Measurements from ENCODE around the gene COL7A1. TPM values are rescaled to one million over a fixed set of nuclear protein-coding genes. Genes with fewer than 3 reads are reported as not detected.

Gene COL7A1
- total and polyA plus RNA-seq, 8 donors: 7.2 to 13.2 (median 9.4) TPM

GRCh38 chr3:48625600-48625999 lies 30.5 kb upstream of the COL7A1 start:
- Histone ChIP-seq H3K36me3 (peaks cover 0 to 62% of the 10 kb centered on the region in 2 donors), H3K4me3 (no peak overlapping the region), H3K4me1 (peaks cover 0 to 7% of the 10 kb centered on the region in 2 donors), H3K27ac (no peak overlapping the region), H3K27me3 (no peaks in the 10 kb centered on the region), H3K9me3 (no peaks in the 10 kb centered on the region)
- intact Hi-C loops (cut with DNase I): no loop called here
- no peak for TF ChIP-seq CTCF (IDR thresholded peaks at IDR 0.05)
- ATAC-seq: no peak
- DNase-seq: peak in 1 of 4 donors; percentile 40

DNA sequence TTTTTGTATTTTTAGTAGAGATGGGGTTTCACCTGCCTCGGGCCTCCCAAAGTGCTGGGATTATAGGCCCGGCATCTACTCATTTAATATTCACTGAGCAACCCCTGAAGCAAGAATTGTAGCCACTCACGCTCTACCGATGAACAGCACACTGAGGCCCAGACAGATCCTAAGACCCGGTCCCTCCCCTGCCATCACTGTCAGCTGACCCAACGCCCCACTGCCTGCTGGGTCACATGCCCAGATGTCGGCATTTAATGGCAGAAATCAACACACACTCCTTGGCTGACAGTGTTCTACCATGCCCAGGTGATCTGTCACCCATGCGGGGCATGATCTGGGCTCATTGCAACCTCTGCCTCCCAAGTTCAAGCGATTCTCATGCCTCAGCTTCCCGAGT lies 29.6 kb upstream of the COL7A1 start:
- no peak for ATAC-seq
- peaks cover 0 to 54% of the 10 kb centered on the region in 2 donors for H3K36me3 ChIP-seq
- H3K27me3 ChIP-seq: no peaks in the 10 kb centered on the region
- H3K4me3 ChIP-seq: no peak overlapping the region
- no peak overlapping the region for H3K27ac ChIP-seq
- H3K4me1 ChIP-seq: peaks cover 0 to 7% of the 10 kb centered on the region in 2 donors
- intact Hi-C loops (cut with DNase I): no loop called here
- DNase-seq: peak in 1 of 4 donors; percentile 14
- no peak for TF ChIP-seq CTCF (IDR thresholded peaks at IDR 0.05)
- no peaks in the 10 kb centered on the region for H3K9me3 ChIP-seq

DNA sequence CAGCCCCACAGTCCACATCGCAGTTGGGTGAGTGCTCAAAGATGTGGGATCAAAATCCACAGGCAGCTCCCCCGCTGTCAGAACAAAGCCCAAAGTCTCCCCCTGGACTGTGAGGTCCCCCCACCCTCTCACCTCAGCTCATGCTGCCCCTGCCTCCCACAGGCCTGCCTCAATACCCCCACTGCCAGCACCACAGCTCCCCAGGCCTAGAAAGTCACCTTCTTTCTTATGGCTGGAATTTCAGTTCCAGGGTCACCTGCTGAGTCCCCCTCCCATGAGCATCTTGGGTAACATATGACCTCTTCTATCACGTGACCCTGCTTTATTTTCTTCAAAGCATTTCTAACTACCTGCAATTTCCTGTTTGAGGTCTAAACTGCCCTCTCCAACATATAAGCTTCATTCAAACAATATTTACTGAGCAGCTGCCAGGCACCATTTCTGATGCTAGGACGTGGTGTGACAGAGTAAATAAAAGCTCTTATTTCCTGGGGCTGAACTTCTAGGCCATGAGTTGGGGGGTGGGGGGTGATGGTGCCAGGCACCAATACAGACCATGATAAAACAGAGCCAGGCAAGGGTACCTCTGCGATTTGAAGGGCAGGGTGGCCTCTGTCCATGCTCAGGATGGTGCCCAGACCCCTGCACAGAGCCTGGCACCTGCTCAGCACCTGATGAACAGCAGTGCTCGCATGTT lies 28.9 kb upstream of the COL7A1 start:
- no peak for ATAC-seq
- intact Hi-C loops (cut with DNase I): no loop called here
- no peak for TF ChIP-seq CTCF (IDR thresholded peaks at IDR 0.05)

GRCh38 chr3:48621461-48621869 lies 26.3 kb upstream of the COL7A1 start, which contains the start of gene TMEM89:
TSS of gene TMEM89 (minus strand) at chr3:48621769. CDS start at chr3:48621756, 13 bp downstream.
- Histone ChIP-seq H3K27me3 (no peaks in the 10 kb centered on the region), H3K4me3 (no peak within 1 kb of the TSS), H3K4me1 (peaks cover 0 to 7% of the 10 kb centered on the region in 2 donors), H3K36me3 (peaks cover 0 to 21% of the 10 kb centered on the region in 2 donors), H3K27ac (no peak within 1 kb of the TSS), H3K9me3 (peaks cover 0 to 26% of the 10 kb centered on the region in 2 donors)
- ATAC-seq (no peak), DNase-seq (peak in 1 of 4 donors; percentile 66)
- intact Hi-C loops (cut with DNase I): no loop called here
- TF ChIP-seq CTCF (IDR thresholded peaks at IDR 0.05): no peak

More for the DNA sequence above, 28.9 kb upstream of the COL7A1 start:
- Histone ChIP-seq H3K36me3 (peaks cover 0 to 46% of the 10 kb centered on the region in 2 donors), H3K4me1 (peaks cover 0 to 7% of the 10 kb centered on the region in 2 donors), H3K4me3 (no peak overlapping the region), H3K9me3 (peaks cover 0 to 1% of the 10 kb centered on the region in 2 donors), H3K27ac (peak overlapping the region in 1 of 2 donors; percentile 8), H3K27me3 (no peaks in the 10 kb centered on the region)
- DNase-seq: peak in 2 of 4 donors; percentile 24 to 29

Measured in left lung (tissue), 10 donors.